BJ (cell line): ENCODE measurements around the gene SLC7A10. TPM values are rescaled to one million over a fixed set of nuclear protein-coding genes. Genes with fewer than 3 reads are reported as not detected.

Experiments used
- CTCF ChIA-PET: fragments of 350-600 bp; formaldehyde crosslinking; extraction: SDS; loops from one replicate; lab custom pipeline; 2021; ENCODE audit warnings: antibody characterized with exemption, inconsistent platforms; lab: Yijun Ruan, JAX
- POLR2A ChIA-PET: fragments of 300-600 bp; sonication (Branson Sonifier 250); formaldehyde crosslinking; extraction: SDS; loops from one replicate; lab custom pipeline; 2021; ENCODE audit warnings: antibody characterized with exemption; lab: Charles Lee
- DNase-seq: peaks from one replicate; pipeline ENCODE4 v3.0.0-alpha.2; 2011; ENCODE audit warnings: low read depth
- H3K27me3 ChIP-seq: 2 replicates; pipeline ENCODE4 v1.6.0; 2011; ENCODE audit warnings: low read length; ENCODE audit not compliant: control insufficient read depth, insufficient read depth
- H3K36me3 ChIP-seq: 2 replicates; pipeline ENCODE4 v1.5.1; 2011; ENCODE audit warnings: low read length; ENCODE audit not compliant: control insufficient read depth, insufficient read depth
- H3K4me3 ChIP-seq: 2 replicates; pipeline ENCODE4 v1.5.1; 2011; ENCODE audit warnings: low read depth, mild to moderate bottlenecking, control low read depth, low read length
- polyA plus RNA-seq: library from polyadenylated mRNA; depleted of rRNA; stranded (reverse); fragments of >200 nt; gene quantifications from 2 replicates; pipeline ENCODE4 v1.2.3, GENCODE V29; 2011
- TF ChIP-seq, protein P1 (sequence below): IDR thresholded peaks from 2 replicates; pipeline ENCODE4 v1.5.1; 2011; ENCODE audit warnings: low read depth, mild to moderate bottlenecking, control low read depth, inconsistent platforms, low read length, moderate library complexity; ENCODE audit not compliant: insufficient read depth

Gene SLC7A10
- polyA plus RNA-seq, 1 experiment: not detected

DNA sequence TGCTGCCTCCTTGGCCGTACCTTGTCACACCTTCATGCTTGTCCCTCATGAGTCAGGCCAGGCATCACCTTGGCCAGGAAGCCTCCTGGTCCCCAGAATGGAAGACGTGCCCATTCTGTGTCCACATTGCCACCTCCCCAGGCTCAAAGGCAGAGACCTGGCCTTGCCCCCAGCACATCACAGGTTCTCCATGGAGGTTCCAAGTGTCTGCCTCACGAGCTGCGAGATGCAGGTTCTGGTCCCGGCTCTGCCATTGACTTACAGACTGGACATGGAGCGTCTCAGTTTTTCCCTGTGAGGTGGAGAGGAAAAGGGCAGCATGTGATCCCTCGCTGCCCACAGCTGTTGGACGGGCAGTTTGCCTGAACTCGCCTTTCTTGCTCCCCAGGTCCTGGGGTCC, 9.1 kb upstream of the SLC7A10 start:
- POLR2A ChIA-PET: no interaction called here
- CTCF ChIA-PET: interaction anchor here (0.6 to 14.9 kb wide), 21 partner anchors 9 to 536 kb away, joined by 3 to 405 read pairs (median 6); partner anchors contain the start of gene CEBPA
- TF ChIP-seq, protein P1, sequence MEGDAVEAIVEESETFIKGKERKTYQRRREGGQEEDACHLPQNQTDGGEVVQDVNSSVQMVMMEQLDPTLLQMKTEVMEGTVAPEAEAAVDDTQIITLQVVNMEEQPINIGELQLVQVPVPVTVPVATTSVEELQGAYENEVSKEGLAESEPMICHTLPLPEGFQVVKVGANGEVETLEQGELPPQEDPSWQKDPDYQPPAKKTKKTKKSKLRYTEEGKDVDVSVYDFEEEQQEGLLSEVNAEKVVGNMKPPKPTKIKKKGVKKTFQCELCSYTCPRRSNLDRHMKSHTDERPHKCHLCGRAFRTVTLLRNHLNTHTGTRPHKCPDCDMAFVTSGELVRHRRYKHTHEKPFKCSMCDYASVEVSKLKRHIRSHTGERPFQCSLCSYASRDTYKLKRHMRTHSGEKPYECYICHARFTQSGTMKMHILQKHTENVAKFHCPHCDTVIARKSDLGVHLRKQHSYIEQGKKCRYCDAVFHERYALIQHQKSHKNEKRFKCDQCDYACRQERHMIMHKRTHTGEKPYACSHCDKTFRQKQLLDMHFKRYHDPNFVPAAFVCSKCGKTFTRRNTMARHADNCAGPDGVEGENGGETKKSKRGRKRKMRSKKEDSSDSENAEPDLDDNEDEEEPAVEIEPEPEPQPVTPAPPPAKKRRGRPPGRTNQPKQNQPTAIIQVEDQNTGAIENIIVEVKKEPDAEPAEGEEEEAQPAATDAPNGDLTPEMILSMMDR: no peak
- H3K4me3 ChIP-seq: no peak overlapping the region
- no peak for DNase-seq
- peaks cover 6% of the 10 kb centered on the region; the same call in 1 of the 2 replicates for H3K27me3 ChIP-seq
- no peaks in the 10 kb centered on the region for H3K36me3 ChIP-seq

DNA sequence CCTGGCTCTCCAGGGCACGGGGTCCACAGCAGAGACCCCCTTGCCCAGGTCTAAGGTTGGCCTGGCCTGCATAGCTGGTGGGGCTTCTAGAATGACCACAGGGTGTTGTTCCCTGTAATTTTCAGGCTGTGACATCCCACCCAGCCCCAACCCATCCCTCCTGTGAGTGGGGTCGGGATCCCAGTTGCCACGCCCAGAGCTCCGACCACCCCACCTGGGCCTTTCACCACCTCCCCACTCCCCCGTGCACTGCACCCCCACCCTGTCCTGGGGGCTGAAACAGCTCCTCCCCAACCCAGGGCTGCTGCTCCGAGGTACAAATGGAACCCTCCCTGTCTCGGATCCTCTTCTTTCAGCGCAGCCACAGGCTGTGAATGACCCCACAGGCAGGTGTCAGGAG, 8.4 kb upstream of the SLC7A10 start:
- POLR2A ChIA-PET: no interaction called here
- CTCF ChIA-PET: interaction anchor here (0.6 to 14.9 kb wide), 12 partner anchors 10 to 536 kb away, joined by 3 to 405 read pairs (median 6); no protein-coding TSS in a partner anchor
- H3K27me3 ChIP-seq: peaks cover 10% of the 10 kb centered on the region; the same call in 1 of the 2 replicates
- no peak overlapping the region for H3K4me3 ChIP-seq
- no peaks in the 10 kb centered on the region for H3K36me3 ChIP-seq
- DNase-seq: no peak
- TF ChIP-seq, protein P1: no peak

DNA sequence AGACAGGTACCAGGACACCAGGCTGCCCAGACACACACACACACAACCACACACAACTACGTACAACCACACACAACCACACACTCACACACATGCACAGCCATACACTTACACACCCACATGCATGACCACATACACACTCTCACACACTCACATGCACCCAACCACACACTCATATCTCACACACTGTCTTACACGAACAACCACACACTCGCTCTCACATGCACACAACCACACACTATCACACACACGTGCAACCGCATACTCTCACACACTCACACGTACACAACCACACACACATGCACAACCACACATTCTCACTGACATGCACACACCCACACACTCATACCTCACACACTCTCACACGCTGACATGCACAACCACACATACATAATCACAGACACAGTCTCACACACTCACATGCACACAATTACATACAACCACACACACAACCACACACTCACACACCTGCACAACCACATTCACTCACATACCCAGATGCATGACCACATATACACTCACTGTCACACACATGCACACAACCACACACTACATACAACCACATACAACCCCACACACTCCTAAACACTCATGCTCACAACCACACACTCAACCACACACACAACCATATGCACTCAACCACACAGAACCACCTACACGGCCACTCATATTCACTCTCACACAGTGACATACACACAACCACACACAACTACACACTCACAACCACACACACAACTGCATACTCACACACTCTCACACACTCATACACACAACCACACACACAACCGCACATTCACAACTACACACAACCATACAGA, 7.6 kb upstream of the SLC7A10 start:
- no peak for DNase-seq
- TF ChIP-seq, protein P1: no peak
- no peak overlapping the region for H3K4me3 ChIP-seq
- H3K36me3 ChIP-seq: no peaks in the 10 kb centered on the region
- H3K27me3 ChIP-seq: peaks cover 11% of the 10 kb centered on the region; the same call in 1 of the 2 replicates
- ChIA-PET POLR2A (no interaction called here), CTCF (interaction anchor here (0.7 to 14.9 kb wide), 2 partner anchors 19 to 172 kb away, joined by 3 to 405 read pairs; no protein-coding TSS in a partner anchor)

DNA sequence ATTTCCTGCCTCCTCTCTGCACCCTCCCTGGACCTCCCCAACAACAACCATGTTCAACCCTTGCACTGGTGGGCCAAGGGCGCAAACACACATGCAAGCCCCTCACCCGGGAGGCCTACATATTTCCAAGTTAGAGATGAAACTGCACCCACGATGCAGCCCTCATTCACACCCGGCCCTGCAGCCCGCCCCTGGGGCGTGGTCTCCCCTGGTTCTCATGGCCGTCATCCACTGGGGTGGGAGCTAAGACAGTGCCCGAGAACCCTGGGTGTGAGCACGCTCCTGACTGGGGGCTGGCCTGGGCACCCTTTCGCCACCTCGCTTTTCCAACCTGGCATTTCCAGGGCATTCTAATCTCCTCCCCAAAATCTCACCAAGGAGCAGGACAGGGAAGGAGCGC, 7.0 kb upstream of the SLC7A10 start:
- H3K4me3 ChIP-seq: no peak overlapping the region
- H3K36me3 ChIP-seq: no peaks in the 10 kb centered on the region
- DNase-seq: no peak
- POLR2A ChIA-PET: no interaction called here
- TF ChIP-seq, protein P1: no peak
- peaks cover 11% of the 10 kb centered on the region; the same call in 1 of the 2 replicates for H3K27me3 ChIP-seq
- CTCF ChIA-PET: interaction anchor here (1.0 kb wide), 1 partner anchor 257 kb away, joined by 3 read pairs; no protein-coding TSS in a partner anchor

DNA sequence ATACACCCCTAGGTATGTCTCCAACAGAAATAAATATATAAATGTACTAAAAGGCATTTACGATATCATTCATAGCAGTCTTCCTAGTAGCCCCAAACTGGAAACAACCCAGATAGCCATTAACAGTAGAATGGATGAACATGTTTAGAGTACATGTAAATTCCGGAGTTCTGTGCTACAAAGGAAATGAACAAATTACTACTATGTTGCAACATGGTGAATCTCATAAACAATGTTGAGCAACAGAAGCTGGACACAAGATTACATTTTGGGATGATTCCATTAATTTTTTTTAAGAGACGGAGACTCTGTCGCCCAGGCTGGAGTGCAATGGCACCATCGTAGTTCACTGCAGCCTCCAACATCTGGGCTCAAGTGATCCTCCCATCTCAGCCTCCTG, 5.9 kb upstream of the SLC7A10 start:
- DNase-seq: peak; percentile 31
- Histone ChIP-seq H3K36me3 (no peaks in the 10 kb centered on the region), H3K4me3 (no peak overlapping the region), H3K27me3 (peaks cover 18% of the 10 kb centered on the region)
- ChIA-PET CTCF (interaction anchor here (0.6 to 2.6 kb wide), 7 partner anchors 10 to 546 kb away, joined by 3 to 8 read pairs (median 4); no protein-coding TSS in a partner anchor), POLR2A (no interaction called here)
- TF ChIP-seq, protein P1: no peak
